Measurements from ENCODE around the gene ACER3. TPM values are rescaled to one million over a fixed set of nuclear protein-coding genes. Genes with fewer than 3 reads are reported as not detected.

The ACER3 gene
- total and polyA plus RNA-seq, 2 donors (not counting 1 experiment from before 2014, with no cell fraction given) = 3.3 to 12.9 TPM

DNA sequence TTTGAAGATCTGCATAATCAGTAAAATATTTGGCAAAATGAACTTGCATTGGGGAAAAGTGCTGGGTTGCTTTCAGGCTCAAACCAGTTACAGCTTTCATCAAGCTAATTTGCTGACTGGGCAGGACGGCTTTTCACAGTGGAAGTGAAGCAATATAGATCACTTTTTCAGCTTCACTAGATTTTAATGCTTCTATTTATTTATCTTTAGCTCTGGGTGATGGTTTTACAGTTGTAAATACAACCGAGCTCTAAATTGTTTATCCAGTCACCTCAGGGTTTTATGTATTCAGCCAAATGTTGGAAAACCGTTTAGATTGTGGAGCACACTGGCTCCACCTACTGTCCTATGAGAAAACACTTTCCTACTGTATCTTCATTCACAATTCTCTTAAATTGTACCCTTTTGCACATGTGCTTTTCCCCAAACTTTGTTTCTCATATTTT, 58.2 kb downstream of the ACER3 start:
- Histone ChIP-seq H3K79me2 (ENCODE audit: control insufficient read depth, insufficient read depth, low read length) (peaks cover 4% of the 10 kb centered on the region), H3K9ac (ENCODE audit: low read length) (no peak overlapping the region), H3K36me3 (replicated peaks in 1 of 2; ENCODE audit: control extremely low read depth in 1 of 2, control insufficient read depth in 1 of 2, extremely low read depth in 1 of 2, insufficient read depth in 2 of 2, low read length in 1 of 2) (no peaks in the 10 kb centered on the region), H2AFZ (ENCODE audit: insufficient read depth, low read depth, low read length, poor library complexity, severe bottlenecking) (no peak overlapping the region), H3K27ac (ENCODE audit: low read length in 2 of 2) (no peak overlapping the region), H3K9me3 (ENCODE audit: control extremely low read depth in 1 of 3, control insufficient read depth in 2 of 3, insufficient read depth in 1 of 3, low read length in 2 of 3) (no peaks in the 10 kb centered on the region), H3K27me3 (replicated peaks in 1 of 4; ENCODE audit: control extremely low read depth in 1 of 4, control insufficient read depth in 3 of 4, insufficient read depth in 4 of 4, low read length in 3 of 4) (no peaks in the 10 kb centered on the region), H3K4me2 (replicated peaks; ENCODE audit: low read depth, low read length, poor library complexity, severe bottlenecking) (no peak overlapping the region), H3K4me3 (ENCODE audit: control extremely low read depth in 1 of 5, extremely low read depth in 1 of 5, insufficient read depth in 1 of 5, low read depth in 2 of 5, low read length in 4 of 5) (no peak overlapping the region), H3K4me1 (ENCODE audit: control insufficient read depth in 2 of 2, insufficient read depth in 2 of 2, low read length in 2 of 2) (peaks cover 6 to 8% of the 10 kb centered on the region in 2 donors), H4K20me1 (ENCODE audit: control insufficient read depth, insufficient read depth, low read length, poor library complexity, severe bottlenecking) (no peaks in the 10 kb centered on the region)
- DNase-seq = peak; percentile 59
- POLR2A ChIA-PET = no interaction called here
- Mint-ChIP-seq H3K4me1 (peaks cover 9% of the 10 kb centered on the region), H3K9me3 (ENCODE audit: insufficient read depth) (no peaks in the 10 kb centered on the region), H3K4me3 (no peak overlapping the region), H3K27me3 (no peaks in the 10 kb centered on the region), H3K27ac (no peak overlapping the region)
- 0% methylated on average over 1 of the region's 3 CpGs for WGBS (ENCODE audit: insufficient coverage)
- intact Hi-C loops (cut with micrococcal nuclease) = loop anchor here (5.0 to 10.0 kb wide), 2 partner anchors 57 to 184 kb away; partner anchors contain the start of gene ACER3
- no peak for TF ChIP-seq EZH2 (IDR thresholded peaks at IDR 0.05; ENCODE audit: borderline replicate concordance, insufficient read depth, low read depth, low read length, poor library complexity, severe bottlenecking)
- TF ChIP-seq, protein P1, sequence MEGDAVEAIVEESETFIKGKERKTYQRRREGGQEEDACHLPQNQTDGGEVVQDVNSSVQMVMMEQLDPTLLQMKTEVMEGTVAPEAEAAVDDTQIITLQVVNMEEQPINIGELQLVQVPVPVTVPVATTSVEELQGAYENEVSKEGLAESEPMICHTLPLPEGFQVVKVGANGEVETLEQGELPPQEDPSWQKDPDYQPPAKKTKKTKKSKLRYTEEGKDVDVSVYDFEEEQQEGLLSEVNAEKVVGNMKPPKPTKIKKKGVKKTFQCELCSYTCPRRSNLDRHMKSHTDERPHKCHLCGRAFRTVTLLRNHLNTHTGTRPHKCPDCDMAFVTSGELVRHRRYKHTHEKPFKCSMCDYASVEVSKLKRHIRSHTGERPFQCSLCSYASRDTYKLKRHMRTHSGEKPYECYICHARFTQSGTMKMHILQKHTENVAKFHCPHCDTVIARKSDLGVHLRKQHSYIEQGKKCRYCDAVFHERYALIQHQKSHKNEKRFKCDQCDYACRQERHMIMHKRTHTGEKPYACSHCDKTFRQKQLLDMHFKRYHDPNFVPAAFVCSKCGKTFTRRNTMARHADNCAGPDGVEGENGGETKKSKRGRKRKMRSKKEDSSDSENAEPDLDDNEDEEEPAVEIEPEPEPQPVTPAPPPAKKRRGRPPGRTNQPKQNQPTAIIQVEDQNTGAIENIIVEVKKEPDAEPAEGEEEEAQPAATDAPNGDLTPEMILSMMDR (IDR thresholded peaks at IDR 0.05) = peak; percentile 49
- CTCF ChIA-PET = interaction anchor here (0.6 to 5.5 kb wide), 19 partner anchors 13 to 1897 kb away, joined by 3 to 96 read pairs (median 5); no protein-coding TSS in a partner anchor
- no peak for ATAC-seq (ENCODE audit: low read depth)

- Mint-ChIP-seq H3K4me3 (no peak overlapping the region), H3K27ac (no peak overlapping the region), H3K9me3 (ENCODE audit: insufficient read depth) (no peaks in the 10 kb centered on the region), H3K4me1 (peaks cover 9% of the 10 kb centered on the region), H3K27me3 (no peaks in the 10 kb centered on the region)
- Histone ChIP-seq H2AFZ (ENCODE audit: insufficient read depth, low read depth, low read length, poor library complexity, severe bottlenecking) (no peak overlapping the region), H3K4me2 (replicated peaks; ENCODE audit: low read depth, low read length, poor library complexity, severe bottlenecking) (no peak overlapping the region), H3K9me3 (ENCODE audit: control extremely low read depth in 1 of 3, control insufficient read depth in 2 of 3, insufficient read depth in 1 of 3, low read length in 2 of 3) (no peaks in the 10 kb centered on the region), H3K9ac (ENCODE audit: low read length) (no peak overlapping the region), H4K20me1 (ENCODE audit: control insufficient read depth, insufficient read depth, low read length, poor library complexity, severe bottlenecking) (no peaks in the 10 kb centered on the region), H3K4me1 (ENCODE audit: control insufficient read depth in 2 of 2, insufficient read depth in 2 of 2, low read length in 2 of 2) (peaks cover 6 to 8% of the 10 kb centered on the region in 2 donors), H3K27me3 (replicated peaks in 1 of 4; ENCODE audit: control extremely low read depth in 1 of 4, control insufficient read depth in 3 of 4, insufficient read depth in 4 of 4, low read length in 3 of 4) (no peaks in the 10 kb centered on the region), H3K79me2 (ENCODE audit: control insufficient read depth, insufficient read depth, low read length) (peaks cover 4% of the 10 kb centered on the region), H3K36me3 (replicated peaks in 1 of 2; ENCODE audit: control extremely low read depth in 1 of 2, control insufficient read depth in 1 of 2, extremely low read depth in 1 of 2, insufficient read depth in 2 of 2, low read length in 1 of 2) (no peaks in the 10 kb centered on the region), H3K27ac (ENCODE audit: low read length in 2 of 2) (no peak overlapping the region), H3K4me3 (ENCODE audit: control extremely low read depth in 1 of 5, extremely low read depth in 1 of 5, insufficient read depth in 1 of 5, low read depth in 2 of 5, low read length in 4 of 5) (no peak overlapping the region)
- CTCF ChIA-PET = interaction anchor here (0.8 to 5.5 kb wide), 31 partner anchors 8 to 629 kb away, joined by 3 to 96 read pairs (median 5); no protein-coding TSS in a partner anchor
- TF ChIP-seq, protein P1 (IDR thresholded peaks at IDR 0.05) = no peak
- no peak for TF ChIP-seq EZH2 (IDR thresholded peaks at IDR 0.05; ENCODE audit: borderline replicate concordance, insufficient read depth, low read depth, low read length, poor library complexity, severe bottlenecking)
- intact Hi-C loops (cut with micrococcal nuclease) = loop anchor here (5.0 to 10.0 kb wide), 2 partner anchors 57 to 185 kb away; partner anchors contain the start of gene ACER3
- ATAC-seq (ENCODE audit: low read depth) (no peak), DNase-seq (no peak)
- no CpG with 5 or more reads among the region's 1 CpG for WGBS (ENCODE audit: insufficient coverage)
- POLR2A ChIA-PET = interaction anchor here (0.6 kb wide), 1 partner anchor 65 kb away, joined by 5 read pairs; no protein-coding TSS in a partner anchor
These were observed 58.7 kb downstream of the ACER3 start for GRCh38 chr11:76919467-76919866.
